PC-9 (cell line): ENCODE measurements around the gene DIAPH2. TPM values are rescaled to one million over a fixed set of nuclear protein-coding genes. Genes with fewer than 3 reads are reported as not detected.

Experiments used
- BruUV-seq: library from RNA; stranded (reverse); fragments of 400-500 nt; replicated peaks from 2 replicates; lab custom pipeline; 2021; lab: Mats Ljungman, UMichigan
- CTCF ChIA-PET: fragments of 300-600 bp; sonication (Branson Sonifier 250); formaldehyde crosslinking; loops from one replicate; lab custom pipeline; 2022; ENCODE audit warnings: antibody characterized with exemption; lab: Charles Lee
- POLR2A ChIA-PET: fragments of 300-600 bp; sonication (Branson Sonifier 250); formaldehyde crosslinking; loops from one replicate; lab custom pipeline; 2022; ENCODE audit warnings: antibody characterized with exemption; ENCODE audit not compliant: unreplicated experiment; lab: Charles Lee
- DNase-seq, 2 experiments: peaks; one replicate each; pipeline versions ENCODE4 v3.0.0 to v3.0.0-alpha.2; 2015 to 2022; ENCODE audit warnings: mixed read lengths in 1 of 2
- H2AFZ ChIP-seq: fragments of 200-600 bp; sonication (generic); 2 replicates; pipeline ENCODE4 v1.8.1; 2017; ENCODE audit warnings: antibody characterized with exemption
- H3F3A ChIP-seq: fragments of 200-600 bp; sonication (generic); 2 replicates; pipeline ENCODE4 v1.8.1; 2017; ENCODE audit warnings: antibody characterized with exemption, mild to moderate bottlenecking, low read depth; ENCODE audit not compliant: insufficient read depth
- H3K27ac ChIP-seq: fragments of 200-600 bp; sonication (generic); 2 replicates; pipeline ENCODE4 v1.6.1; 2016; ENCODE audit warnings: mixed run types
- H3K27me3 ChIP-seq: fragments of 200-600 bp; sonication (generic); 2 replicates; pipeline ENCODE4 v1.6.1; 2016; ENCODE audit warnings: low read depth, mixed run types; ENCODE audit not compliant: insufficient read depth
- H3K36me3 ChIP-seq: fragments of 200-600 bp; sonication (generic); 2 replicates; pipeline ENCODE4 v1.6.1; 2016; ENCODE audit warnings: low read depth, mixed run types
- H3K4me1 ChIP-seq: fragments of 200-600 bp; sonication (generic); replicated peaks from 2 replicates; pipeline ENCODE4 v1.6.1; 2016; ENCODE audit warnings: mixed run types; ENCODE audit not compliant: insufficient read depth
- H3K4me2 ChIP-seq: fragments of 200-600 bp; sonication (generic); 2 replicates; pipeline ENCODE4 v1.6.1; 2017; ENCODE audit warnings: mixed run types
- H3K4me3 ChIP-seq: fragments of 200-600 bp; sonication (generic); 2 replicates; pipeline ENCODE4 v1.6.1; 2016; ENCODE audit warnings: mixed run types
- H3K79me2 ChIP-seq: fragments of 200-600 bp; sonication (generic); 2 replicates; pipeline ENCODE4 v1.6.1; 2017; ENCODE audit warnings: low read depth, mixed run types
- H3K9me2 ChIP-seq: fragments of 200-600 bp; sonication (generic); 2 replicates; pipeline ENCODE4 v1.8.1; 2017; ENCODE audit warnings: mild to moderate bottlenecking; ENCODE audit not compliant: insufficient read depth
- H3K9me3 ChIP-seq: fragments of 200-600 bp; sonication (generic); 2 replicates; pipeline ENCODE4 v1.8.1; 2016; ENCODE audit warnings: low read depth; ENCODE audit not compliant: insufficient read depth
- H4K20me1 ChIP-seq: fragments of 200-600 bp; sonication (generic); 2 replicates; pipeline ENCODE4 v1.8.1; 2017; ENCODE audit not compliant: insufficient read depth
- CTCF ChIP-seq: fragments of 200-600 bp; sonication (generic); conservative IDR thresholded peaks from 2 replicates; pipeline ENCODE4 v1.6.1; 2017; ENCODE audit warnings: mixed run types, antibody characterized with exemption, mild to moderate bottlenecking, moderate library complexity
- EZH2 ChIP-seq: fragments of 200-600 bp; sonication (generic); IDR thresholded peaks from 2 replicates; pipeline ENCODE4 v1.8.0; 2017; ENCODE audit warnings: antibody characterized with exemption, low read depth
- intact Hi-C: fragments of 100-400 bp; cut with micrococcal nuclease; formaldehyde crosslinking; loops from one replicate; pipeline ENCODE4 v1.10.0; 2022; ENCODE audit not compliant: unreplicated experiment
- total RNA-seq: library from RNA; stranded (reverse); gene quantifications from 2 replicates; pipeline ENCODE4 v1.2.3, GENCODE V29; 2021

Gene DIAPH2
- total RNA-seq, 1 experiment from 2014 or later = 12.0 TPM

DNA sequence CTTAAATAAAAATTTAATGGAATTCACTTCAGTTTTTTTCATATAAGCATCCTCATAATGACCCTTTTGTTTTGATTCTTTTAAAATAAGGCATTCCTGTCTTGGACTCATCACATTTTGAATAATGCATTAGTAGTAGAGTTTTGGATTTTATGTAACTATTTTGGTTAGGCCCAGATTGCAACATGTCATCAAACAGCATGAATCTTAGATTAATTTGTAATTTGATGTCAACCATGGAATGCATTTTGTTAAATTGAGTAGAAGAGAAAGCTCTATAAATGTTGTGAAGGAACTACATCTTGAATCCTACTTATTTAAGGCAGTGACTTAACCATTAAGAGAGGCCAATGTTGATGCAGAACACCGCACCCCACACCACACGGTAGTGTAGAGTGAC is 3.1 kb downstream of the DIAPH2 start:
- H3K79me2 ChIP-seq = peaks cover 63% of the 10 kb centered on the region
- H3K9me2 ChIP-seq = no peaks in the 10 kb centered on the region
- no peak overlapping the region for H3K4me3 ChIP-seq
- H3F3A ChIP-seq = peaks cover 13% of the 10 kb centered on the region; the same call in 1 of the 2 replicates
- H3K27me3 ChIP-seq = no peaks in the 10 kb centered on the region
- no peak overlapping the region for H3K27ac ChIP-seq
- TF ChIP-seq CTCF (no peak), EZH2 (no peak)
- peak overlapping the region; percentile 90 for H3K4me2 ChIP-seq
- no peaks in the 10 kb centered on the region for H3K9me3 ChIP-seq
- no TSS peak for BruUV-seq
- CTCF ChIA-PET = no interaction called here
- H4K20me1 ChIP-seq = no peaks in the 10 kb centered on the region
- peaks cover 19% of the 10 kb centered on the region for H3K4me1 ChIP-seq
- no peak for DNase-seq
- H3K36me3 ChIP-seq = no peaks in the 10 kb centered on the region
- no peak overlapping the region for H2AFZ ChIP-seq
- POLR2A ChIA-PET = no interaction called here
- intact Hi-C loops = loop anchor here (10.0 kb wide), 2 partner anchors 283 to 313 kb away; no protein-coding TSS in a partner anchor

DNA sequence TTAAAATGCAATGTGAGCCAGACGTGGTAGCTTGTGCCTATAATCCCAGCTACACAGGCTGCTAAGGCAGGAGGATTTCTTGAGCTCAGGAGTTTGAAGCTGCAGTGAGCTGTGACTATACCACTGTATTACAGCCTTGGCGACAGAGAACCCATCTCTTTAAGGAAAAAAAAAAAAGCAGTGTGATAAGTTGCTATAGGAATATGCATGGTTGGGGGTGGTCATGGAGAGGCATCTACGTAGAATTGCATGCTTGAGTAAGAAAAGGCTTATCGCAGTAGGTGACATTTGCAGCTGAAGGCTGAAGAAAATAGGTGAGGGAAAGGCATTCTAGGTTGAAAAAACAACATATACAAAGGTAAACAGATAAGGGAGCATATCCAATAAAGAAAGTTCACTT is 4.1 kb downstream of the DIAPH2 start:
- peaks cover 63% of the 10 kb centered on the region for H3K79me2 ChIP-seq
- H4K20me1 ChIP-seq = no peaks in the 10 kb centered on the region
- POLR2A ChIA-PET = no interaction called here
- CTCF ChIA-PET = no interaction called here
- H3K4me3 ChIP-seq = no peak overlapping the region
- no peaks in the 10 kb centered on the region for H3K27me3 ChIP-seq
- H3K9me3 ChIP-seq = no peaks in the 10 kb centered on the region
- H3K27ac ChIP-seq = no peak overlapping the region
- no peak for DNase-seq
- TF ChIP-seq CTCF = no peak
- no peak for TF ChIP-seq EZH2
- peaks cover 10% of the 10 kb centered on the region; the same call in 1 of the 2 replicates for H3F3A ChIP-seq
- no peak overlapping the region for H3K4me2 ChIP-seq
- H3K9me2 ChIP-seq = no peaks in the 10 kb centered on the region
- H3K36me3 ChIP-seq = no peaks in the 10 kb centered on the region
- H2AFZ ChIP-seq = no peak overlapping the region
- intact Hi-C loops = loop anchor here (10.0 kb wide), 2 partner anchors 284 to 314 kb away; no protein-coding TSS in a partner anchor
- peaks cover 14% of the 10 kb centered on the region for H3K4me1 ChIP-seq
- BruUV-seq = no TSS peak

DNA sequence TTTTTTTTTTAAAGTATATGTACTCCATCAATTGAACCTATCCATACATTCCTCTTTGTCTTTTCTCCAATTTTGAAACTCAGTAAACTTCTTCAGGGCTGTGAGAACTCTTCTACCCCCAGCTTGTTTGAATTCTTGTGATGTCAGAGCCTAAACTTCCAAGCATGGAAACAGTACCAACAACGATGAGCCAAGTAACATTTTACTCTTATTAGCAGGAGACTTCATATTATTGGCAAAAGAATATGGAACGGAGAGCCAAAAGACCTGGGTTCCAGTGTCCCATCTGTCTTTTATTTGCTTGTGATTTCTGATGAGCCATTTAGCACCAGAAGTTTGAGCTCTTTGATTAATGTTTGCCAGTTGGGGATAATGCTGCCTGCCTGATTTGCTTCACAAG is 5.3 kb downstream of the DIAPH2 start:
- CTCF ChIA-PET = no interaction called here
- H3K27me3 ChIP-seq = no peaks in the 10 kb centered on the region
- H2AFZ ChIP-seq = no peak overlapping the region
- intact Hi-C loops = loop anchor here (10.0 kb wide), 2 partner anchors 285 to 315 kb away; no protein-coding TSS in a partner anchor
- TF ChIP-seq EZH2 (no peak), CTCF (no peak)
- H4K20me1 ChIP-seq = no peaks in the 10 kb centered on the region
- peaks cover 10% of the 10 kb centered on the region for H3K4me1 ChIP-seq
- no TSS peak for BruUV-seq
- H3K4me3 ChIP-seq = no peak overlapping the region
- no peak overlapping the region for H3K27ac ChIP-seq
- peaks cover 63% of the 10 kb centered on the region for H3K79me2 ChIP-seq
- no peaks in the 10 kb centered on the region for H3K36me3 ChIP-seq
- DNase-seq = no peak
- no peaks in the 10 kb centered on the region for H3K9me3 ChIP-seq
- POLR2A ChIA-PET = no interaction called here
- no peaks in the 10 kb centered on the region for H3K9me2 ChIP-seq
- H3K4me2 ChIP-seq = no peak overlapping the region
- H3F3A ChIP-seq = no peaks in the 10 kb centered on the region
